ENCODE measurements around the gene ZAP70.

Gene ZAP70

GRCh38 chr2:97735161-97735561 is 21.8 kb downstream of the ZAP70 start:
- no peak for DNase-seq

- DNase-seq, result no peak
Measured at GRCh38 chr2:97736185-97736584, 22.8 kb downstream of the ZAP70 start.

- no peak for DNase-seq
Measured at GRCh38 chr2:97736608-97737330, 23.4 kb downstream of the ZAP70 start.

GRCh38 chr2:97737421-97738178 is 24.2 kb downstream of the ZAP70 start:
- no peak for DNase-seq

- no peak for DNase-seq
Measured at GRCh38 chr2:97738179-97739019, 25.0 kb downstream of the ZAP70 start.

- DNase-seq, result no peak
Measured at GRCh38 chr2:97739020-97739892, 25.9 kb downstream of the ZAP70 start.

GRCh38 chr2:97739893-97740245 is 26.5 kb downstream of the ZAP70 start:
- no peak for DNase-seq

GRCh38 chr2:97740590-97741182 is 27.3 kb downstream of the ZAP70 start:
- DNase-seq, result no peak

GRCh38 chr2:97741251-97741650 is 27.9 kb downstream of the ZAP70 start:
- no peak for DNase-seq

GRCh38 chr2:97741686-97742085 is 28.3 kb downstream of the ZAP70 start:
- no peak for DNase-seq

GRCh38 chr2:97742381-97742847 is 29.0 kb downstream of the ZAP70 start:
- DNase-seq, result no peak

GRCh38 chr2:97743913-97744312 is 30.5 kb downstream of the ZAP70 start:
- no peak for DNase-seq

- DNase-seq, result peak; percentile 17 to 28
Measured at GRCh38 chr2:97745474-97746174, 32.2 kb downstream of the ZAP70 start.

- no peak for DNase-seq
Measured at GRCh38 chr2:97747285-97747684, 33.9 kb downstream of the ZAP70 start.

- no peak for DNase-seq
Measured at GRCh38 chr2:97747716-97748115, 34.3 kb downstream of the ZAP70 start.

GRCh38 chr2:97749581-97749980 is 36.2 kb downstream of the ZAP70 start:
- no peak for DNase-seq

GRCh38 chr2:97750017-97750416 is 36.6 kb downstream of the ZAP70 start:
- no peak for DNase-seq

GRCh38 chr2:97751752-97752151 is 38.4 kb downstream of the ZAP70 start:
- DNase-seq, result no peak

GRCh38 chr2:97752342-97753334 is 39.3 kb downstream of the ZAP70 start:
- DNase-seq, result no peak

Measured in activated CD4-positive, alpha-beta T cell treated with anti-CD3 and anti-CD28 coated beads, Interleukin-2, amount 50 U/mL, for 4 hours (primary cell).